ENCODE results near the gene NUDT3.
A peak's percentile ranks its signal among the peaks of the same experiment; 100 is the strongest.
"Not testable (repeated sequence)": the region's sequence is repeated elsewhere in the genome, so short reads cannot be mapped to it uniquely, and the experiment has no call there.

NUDT3 gene

GRCh38 chr6:34334796-34335416 lies 57.6 kb downstream of the NUDT3 start:
- TF ChIP-seq CTCF (conservative IDR thresholded peaks at IDR 0.05; ENCODE audit: low read depth, low read length) = no peak
- DNase-seq (ENCODE audit: low read depth) = peak; percentile 47
- H3K4me3 ChIP-seq (ENCODE audit: low read depth, low read length) = no peak overlapping the region

- DNase-seq (ENCODE audit: low read depth) = no peak
- no peak for TF ChIP-seq CTCF (conservative IDR thresholded peaks at IDR 0.05; ENCODE audit: low read depth, low read length)
- H3K4me3 ChIP-seq (ENCODE audit: low read depth, low read length) = no peak overlapping the region
Measured at GRCh38 chr6:34333858-34334257, 58.6 kb downstream of the NUDT3 start.

DNA sequence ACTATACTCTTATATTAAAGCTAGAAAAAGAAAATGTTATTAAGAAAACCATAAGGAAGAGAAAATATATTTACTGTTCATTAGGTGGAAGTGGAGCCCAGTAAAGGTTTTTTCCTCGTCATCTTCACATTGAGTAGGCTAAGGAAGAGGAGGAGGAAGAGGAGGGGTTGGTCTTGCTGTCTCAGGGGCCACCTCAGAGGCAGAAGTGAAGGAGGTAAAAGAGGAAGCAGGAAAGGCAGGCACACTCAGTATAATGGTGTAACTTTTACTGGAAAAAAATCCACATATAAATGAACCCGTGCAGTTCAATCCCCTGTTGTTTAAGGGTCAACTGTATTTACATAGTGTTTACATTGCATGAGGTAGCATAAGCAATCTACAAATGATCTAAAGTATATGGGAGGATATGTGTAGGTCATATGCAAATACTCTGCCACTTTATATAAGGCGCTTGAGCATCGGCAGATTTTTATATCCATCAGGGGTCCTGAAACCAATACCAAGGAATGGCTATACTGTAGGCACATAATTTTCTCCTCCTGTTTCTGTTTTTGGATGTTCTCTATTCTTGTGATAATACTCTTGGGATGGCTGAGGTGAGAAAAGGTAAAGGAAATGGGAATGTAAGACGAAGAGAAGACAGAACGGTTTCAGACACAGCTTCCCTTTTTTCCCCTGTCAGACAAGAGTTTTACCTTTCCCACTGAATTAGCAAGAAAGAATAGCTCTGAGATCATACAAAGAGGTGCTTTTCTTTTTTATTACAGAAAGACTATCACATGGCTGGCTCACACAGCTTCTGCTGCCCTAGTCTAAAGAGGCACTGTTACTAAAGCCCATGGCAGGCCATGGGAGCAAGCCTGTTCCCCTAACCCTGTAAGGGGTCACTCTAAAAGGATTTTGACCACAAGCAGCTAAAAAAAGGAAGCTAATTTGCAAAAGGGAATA lies 59.9 kb downstream of the NUDT3 start:
- no peak for DNase-seq (ENCODE audit: low read depth)
- no peak overlapping the region for H3K4me3 ChIP-seq (ENCODE audit: low read depth, low read length)
- TF ChIP-seq CTCF (conservative IDR thresholded peaks at IDR 0.05; ENCODE audit: low read depth, low read length) = no peak

DNA sequence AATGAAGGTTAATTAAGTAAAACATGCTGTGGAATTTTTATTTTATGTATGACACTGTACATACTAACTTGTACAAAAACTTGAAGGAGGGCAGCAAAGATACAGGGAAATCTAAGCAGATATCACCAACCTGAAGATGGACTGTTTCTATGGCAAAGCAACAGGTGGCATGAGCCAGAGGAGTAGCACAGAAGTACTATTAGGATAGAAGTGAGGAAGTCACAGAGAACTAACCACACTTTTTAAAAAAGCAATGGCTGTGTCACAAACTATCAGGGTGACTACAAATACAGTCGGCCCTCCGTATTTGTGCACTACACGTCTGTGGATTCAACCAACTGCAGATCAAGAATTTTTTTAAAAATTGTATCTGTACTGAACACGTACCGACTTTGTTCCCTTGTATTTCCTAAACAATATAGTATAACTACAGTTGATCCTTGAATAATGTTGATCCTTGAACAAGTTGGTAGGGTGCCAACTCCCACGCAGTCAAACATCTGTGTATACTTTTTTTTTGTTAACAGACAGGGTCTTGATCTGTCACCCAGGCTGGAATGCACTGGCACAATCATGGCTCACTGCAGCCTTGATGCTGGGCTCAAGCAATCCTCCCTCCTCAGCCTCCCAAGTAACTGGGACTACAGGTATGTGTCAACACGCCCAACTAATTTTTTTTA lies 61.0 kb downstream of the NUDT3 start:
- peak; percentile 35 for DNase-seq (ENCODE audit: low read depth)
- no peak overlapping the region for H3K4me3 ChIP-seq (ENCODE audit: low read depth, low read length)
- TF ChIP-seq CTCF (conservative IDR thresholded peaks at IDR 0.05; ENCODE audit: low read depth, low read length) = no peak

- not testable (repeated sequence) for H3K4me3 ChIP-seq (ENCODE audit: low read depth, low read length); DNase-seq (ENCODE audit: low read depth)
Measured at GRCh38 chr6:34329814-34330213, 62.7 kb downstream of the NUDT3 start.

DNA sequence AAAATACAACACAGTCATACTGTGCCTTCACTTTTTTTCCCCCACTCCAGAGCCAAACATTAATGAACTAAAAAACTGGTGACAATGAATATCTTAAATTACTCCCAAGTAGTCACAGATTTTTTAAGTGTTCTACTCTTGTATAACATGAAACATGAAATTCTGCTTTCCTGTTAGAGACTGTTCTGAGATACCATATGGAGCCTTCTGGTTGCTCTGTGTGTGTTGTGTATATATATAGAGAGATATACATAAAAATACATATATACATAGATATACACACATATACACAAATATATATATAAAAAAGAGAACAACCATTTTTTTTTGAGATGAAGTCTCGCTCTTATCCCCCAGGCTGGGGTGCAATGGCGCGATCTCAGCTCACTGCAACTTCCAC lies 63.5 kb downstream of the NUDT3 start:
- no peak overlapping the region for H3K4me3 ChIP-seq (ENCODE audit: low read depth, low read length)
- no peak for TF ChIP-seq CTCF (conservative IDR thresholded peaks at IDR 0.05; ENCODE audit: low read depth, low read length)
- no peak for DNase-seq (ENCODE audit: low read depth)

DNA sequence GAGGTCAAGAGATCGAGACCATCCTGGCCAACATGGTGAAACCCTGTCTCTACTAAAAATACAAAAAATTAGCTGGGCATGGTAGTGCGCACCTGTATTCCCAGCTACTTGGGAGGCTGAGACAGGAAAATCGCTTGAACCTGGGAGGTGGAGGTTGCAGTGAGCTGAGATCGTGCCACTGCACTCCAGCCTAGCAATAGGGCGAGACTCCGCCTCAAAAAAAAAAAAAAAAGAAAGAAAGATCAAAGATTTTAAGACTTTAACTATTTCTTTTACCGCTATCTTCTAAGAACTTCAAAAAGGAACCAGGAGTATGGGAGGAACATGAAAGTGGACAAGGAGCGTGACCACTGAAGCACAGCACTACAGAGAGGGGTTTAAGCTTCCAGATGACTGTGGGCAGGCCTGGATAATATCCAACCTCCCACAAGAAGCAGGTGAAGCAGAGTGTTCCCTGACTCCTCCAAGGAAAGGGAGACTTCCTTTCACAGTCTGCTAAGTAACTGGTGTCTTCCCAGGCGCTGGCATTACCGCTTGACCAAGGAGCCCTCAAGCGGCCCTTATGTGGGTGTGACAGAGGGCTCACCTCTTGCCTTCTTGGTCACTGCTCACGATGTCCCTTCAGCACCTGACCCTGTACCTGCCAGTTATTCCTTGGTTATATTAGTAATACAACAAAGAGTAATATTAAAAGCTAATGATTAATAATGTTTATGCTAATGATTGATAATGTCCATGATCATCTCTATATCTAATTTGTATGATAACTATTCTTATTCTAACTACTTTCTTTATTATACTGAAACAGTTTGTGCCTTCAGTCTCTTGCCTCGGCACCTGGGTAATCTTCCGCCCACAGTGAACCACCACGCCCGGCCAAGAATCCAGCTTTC lies 64.9 kb downstream of the NUDT3 start:
- not testable (repeated sequence) for DNase-seq (ENCODE audit: low read depth); H3K4me3 ChIP-seq (ENCODE audit: low read depth, low read length)

All from choroid plexus epithelial cell (primary cell).